Measurements from ENCODE around the gene ID4.

GRCh38 chr6:19798362-19798761, 38.8 kb upstream of the ID4 start:
- TF ChIP-seq CTCF (IDR thresholded peaks at IDR 0.05) (no peak), POLR2A (IDR thresholded peaks at IDR 0.05) (no peak)

Data from ovary (tissue), 3 donors.